ENCODE data around the gene MAP2K2.
A peak's percentile ranks its signal among the peaks of the same experiment; 100 is the strongest.

The MAP2K2 gene

GRCh38 chr19:4053423-4054324, 70.2 kb downstream of the MAP2K2 start:
- H3K4me3 ChIP-seq (ENCODE audit: control insufficient read depth, low read depth, low read length), result no peak overlapping the region
- no peak for DNase-seq (ENCODE audit: low read depth)
- TF ChIP-seq CTCF (conservative IDR thresholded peaks at IDR 0.05; ENCODE audit: control insufficient read depth, insufficient read depth, low read depth, low read length), result no peak

- peak; percentile 49 for DNase-seq (ENCODE audit: low read depth)
- no peak for TF ChIP-seq CTCF (conservative IDR thresholded peaks at IDR 0.05; ENCODE audit: control insufficient read depth, insufficient read depth, low read depth, low read length)
- no peak overlapping the region for H3K4me3 ChIP-seq (ENCODE audit: control insufficient read depth, low read depth, low read length)
Observed at GRCh38 chr19:4052993-4053422, 70.9 kb downstream of the MAP2K2 start.

- no peak for TF ChIP-seq CTCF (conservative IDR thresholded peaks at IDR 0.05; ENCODE audit: control insufficient read depth, insufficient read depth, low read depth, low read length)
- H3K4me3 ChIP-seq (ENCODE audit: control insufficient read depth, low read depth, low read length), result no peak overlapping the region
- peak; percentile 85 for DNase-seq (ENCODE audit: low read depth)
Observed at GRCh38 chr19:4052114-4052992, 71.6 kb downstream of the MAP2K2 start.

- peak; percentile 81 for DNase-seq (ENCODE audit: low read depth)
- no peak for TF ChIP-seq CTCF (conservative IDR thresholded peaks at IDR 0.05; ENCODE audit: control insufficient read depth, insufficient read depth, low read depth, low read length)
- no peak overlapping the region for H3K4me3 ChIP-seq (ENCODE audit: control insufficient read depth, low read depth, low read length)
Observed at GRCh38 chr19:4051175-4052101, 72.5 kb downstream of the MAP2K2 start.

- TF ChIP-seq CTCF (conservative IDR thresholded peaks at IDR 0.05; ENCODE audit: control insufficient read depth, insufficient read depth, low read depth, low read length), result no peak
- DNase-seq (ENCODE audit: low read depth), result no peak
- H3K4me3 ChIP-seq (ENCODE audit: control insufficient read depth, low read depth, low read length), result no peak overlapping the region
Observed at GRCh38 chr19:4049432-4049831, 74.5 kb downstream of the MAP2K2 start.

Data from fibroblast of mammary gland (primary cell).